Activated T-helper 1 cell treated with anti-CD3 and anti-CD28 coated beads, Interleukin-12 subunit alpha, Interleukin-12 subunit beta, Interleukin-2, Interleukin-4 antibody, amounts not matched to agents 30 ng/mL and 10 ng/mL and 1 ng/mL, durations not matched to agents 14 hours and 24 hours and 36 hours (primary cell): ENCODE measurements around the gene NSMF. TPM values are rescaled to one million over a fixed set of nuclear protein-coding genes. Genes with fewer than 3 reads are reported as not detected.

Experiments used
- DNase-seq: peaks from one replicate; pipeline ENCODE4 v3.0.0; 2021; ENCODE audit warnings: low spot score
- H3K27ac Mint-ChIP-seq: one replicate; pipeline ENCODE4 v1.8.0; 2021; ENCODE audit warnings: mild to moderate bottlenecking, mixed read lengths
- H3K27me3 Mint-ChIP-seq: one replicate; pipeline ENCODE4 v1.8.0; 2022; ENCODE audit warnings: mild to moderate bottlenecking, moderate library complexity, mixed read lengths; ENCODE audit not compliant: insufficient read depth
- H3K36me3 Mint-ChIP-seq: one replicate; pipeline ENCODE4 v1.8.0; 2021; ENCODE audit warnings: low read depth, mixed read lengths
- H3K4me1 Mint-ChIP-seq: one replicate; pipeline ENCODE4 v1.8.0; 2021; ENCODE audit warnings: low read depth, mixed read lengths
- H3K4me3 Mint-ChIP-seq: one replicate; pipeline ENCODE4 v1.8.0; 2021; ENCODE audit warnings: mild to moderate bottlenecking, moderate library complexity, mixed read lengths
- H3K9me3 Mint-ChIP-seq: one replicate; pipeline ENCODE4 v1.8.0; 2021; ENCODE audit warnings: mixed read lengths
- intact Hi-C: fragments of 100-400 bp; cut with micrococcal nuclease; formaldehyde crosslinking; loops from one replicate; pipeline ENCODE4 v1.15.1; 2024
- total RNA-seq: library from RNA; stranded (reverse); gene quantifications from 2 replicates; pipeline ENCODE4 v1.2.3, GENCODE V29; 2022

The NSMF gene
- total RNA-seq, 1 donor from 2014 or later: 58.9 TPM

GRCh38 chr9:137487454-137488326 is 28.6 kb upstream of the NSMF start:
- Mint-ChIP-seq H3K4me3 (no peak overlapping the region), H3K27ac (no peak overlapping the region), H3K27me3 (no peaks in the 10 kb centered on the region), H3K4me1 (no peaks in the 10 kb centered on the region), H3K36me3 (no peaks in the 10 kb centered on the region), H3K9me3 (no peaks in the 10 kb centered on the region)
- DNase-seq: no peak
- intact Hi-C loops: no loop called here

DNA sequence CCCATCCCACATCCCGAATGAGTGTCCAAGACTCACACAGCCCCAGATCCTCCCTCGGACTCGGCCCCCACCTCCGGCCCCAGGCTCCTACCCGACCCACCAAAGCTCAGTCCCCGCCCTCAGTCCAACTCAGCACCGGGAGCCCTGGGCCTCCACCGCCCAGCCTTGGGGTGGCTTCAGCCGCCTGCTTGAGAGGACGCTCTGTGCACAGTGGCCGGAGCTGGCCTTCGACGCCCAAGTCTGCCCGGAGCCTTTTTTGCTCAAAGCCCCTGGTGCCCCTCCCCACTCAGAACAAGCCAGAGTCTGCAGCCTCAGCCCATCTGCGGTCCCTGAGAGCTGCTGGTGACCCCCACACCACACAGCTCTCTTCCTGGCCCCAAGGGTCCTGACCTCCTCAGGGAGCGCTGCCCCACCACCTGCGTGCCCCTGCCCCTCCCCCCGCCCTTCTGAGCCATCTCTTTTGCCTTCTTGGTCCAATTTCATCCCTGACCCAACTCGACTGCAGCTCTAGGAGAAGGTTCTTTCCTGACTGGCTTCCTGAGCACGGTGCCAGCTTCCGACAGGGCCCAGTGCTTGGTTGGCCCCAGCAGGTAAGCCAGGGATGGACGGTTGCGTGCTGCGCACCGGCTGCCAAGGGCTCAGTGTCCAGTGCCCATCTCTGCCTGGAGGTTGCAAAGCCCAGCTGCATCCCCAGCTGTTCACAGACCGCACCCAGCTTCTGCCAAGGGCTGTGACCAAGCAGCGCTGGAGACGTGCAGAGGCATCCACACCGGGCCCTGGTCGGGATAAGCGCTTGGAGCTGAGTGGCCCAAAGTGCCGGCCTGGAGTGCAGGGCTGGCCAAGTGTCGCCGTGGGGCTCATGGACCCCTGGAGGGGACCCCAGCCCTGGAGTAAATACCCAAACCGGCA is 27.7 kb upstream of the NSMF start:
- H3K4me1 Mint-ChIP-seq: peaks cover 6% of the 10 kb centered on the region
- no peaks in the 10 kb centered on the region for H3K27me3 Mint-ChIP-seq
- H3K4me3 Mint-ChIP-seq: no peak overlapping the region
- DNase-seq: no peak
- H3K36me3 Mint-ChIP-seq: no peaks in the 10 kb centered on the region
- no peaks in the 10 kb centered on the region for H3K9me3 Mint-ChIP-seq
- H3K27ac Mint-ChIP-seq: no peak overlapping the region
- intact Hi-C loops: no loop called here

- Mint-ChIP-seq H3K4me3 (no peak overlapping the region), H3K4me1 (peaks cover 12% of the 10 kb centered on the region), H3K27ac (no peak overlapping the region), H3K36me3 (no peaks in the 10 kb centered on the region), H3K9me3 (no peaks in the 10 kb centered on the region), H3K27me3 (no peaks in the 10 kb centered on the region)
- intact Hi-C loops: no loop called here
- no peak for DNase-seq
Observed at GRCh38 chr9:137486141-137486490, 27.0 kb upstream of the NSMF start.

DNA sequence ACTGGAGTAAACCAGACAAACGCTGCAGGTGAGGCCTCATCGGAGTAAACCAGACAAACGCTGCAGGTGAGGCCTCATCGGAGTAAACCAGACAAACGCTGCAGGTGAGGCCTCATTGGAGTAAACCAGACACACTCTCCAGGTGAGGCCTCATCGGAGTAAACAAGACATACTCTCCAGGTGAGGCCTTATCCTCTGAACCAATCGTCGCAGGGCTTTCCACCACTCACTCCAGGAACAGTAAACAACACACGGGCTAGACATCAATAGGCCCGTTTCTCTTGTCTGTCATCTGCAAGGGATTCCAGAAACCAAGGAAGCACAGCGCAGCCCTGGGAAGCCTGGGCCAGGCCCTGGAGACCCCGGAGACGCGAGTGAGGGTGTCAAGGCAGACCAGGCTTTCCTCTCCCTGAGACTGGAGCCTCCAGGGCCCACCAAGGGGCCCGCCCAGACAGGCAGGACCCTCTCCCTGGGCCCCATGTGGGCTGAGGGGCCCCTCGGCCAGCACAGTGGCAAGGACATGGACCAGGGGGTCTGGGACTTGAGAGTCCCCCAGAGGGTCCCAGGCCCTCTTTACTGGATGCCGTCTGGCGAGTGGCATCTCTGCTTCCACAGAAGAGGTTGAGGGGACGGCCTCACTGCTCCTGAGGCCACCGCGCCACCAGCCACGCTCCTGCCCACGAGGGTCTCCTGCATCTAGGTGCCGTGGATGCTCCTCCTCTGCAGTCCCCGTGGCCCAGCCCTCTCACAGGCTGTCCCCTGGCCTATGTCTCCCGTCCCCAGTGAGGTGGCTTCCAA is 26.4 kb upstream of the NSMF start:
- H3K4me3 Mint-ChIP-seq: no peak overlapping the region
- H3K9me3 Mint-ChIP-seq: no peaks in the 10 kb centered on the region
- intact Hi-C loops: no loop called here
- H3K36me3 Mint-ChIP-seq: no peaks in the 10 kb centered on the region
- H3K27ac Mint-ChIP-seq: no peak overlapping the region
- no peaks in the 10 kb centered on the region for H3K27me3 Mint-ChIP-seq
- no peak for DNase-seq
- H3K4me1 Mint-ChIP-seq: peaks cover 12% of the 10 kb centered on the region

- H3K27me3 Mint-ChIP-seq: no peaks in the 10 kb centered on the region
- no peaks in the 10 kb centered on the region for H3K9me3 Mint-ChIP-seq
- no peak overlapping the region for H3K4me3 Mint-ChIP-seq
- intact Hi-C loops: no loop called here
- no peak for DNase-seq
- no peaks in the 10 kb centered on the region for H3K36me3 Mint-ChIP-seq
- H3K27ac Mint-ChIP-seq: no peak overlapping the region
- H3K4me1 Mint-ChIP-seq: peaks cover 12% of the 10 kb centered on the region
Observed at GRCh38 chr9:137484551-137485315, 25.6 kb upstream of the NSMF start.

GRCh38 chr9:137482094-137482781 is 23.1 kb upstream of the NSMF start:
- H3K9me3 Mint-ChIP-seq: no peaks in the 10 kb centered on the region
- no peak overlapping the region for H3K4me3 Mint-ChIP-seq
- H3K27ac Mint-ChIP-seq: no peak overlapping the region
- H3K4me1 Mint-ChIP-seq: peaks cover 12% of the 10 kb centered on the region
- no peaks in the 10 kb centered on the region for H3K27me3 Mint-ChIP-seq
- H3K36me3 Mint-ChIP-seq: no peaks in the 10 kb centered on the region
- intact Hi-C loops: no loop called here
- no peak for DNase-seq

DNA sequence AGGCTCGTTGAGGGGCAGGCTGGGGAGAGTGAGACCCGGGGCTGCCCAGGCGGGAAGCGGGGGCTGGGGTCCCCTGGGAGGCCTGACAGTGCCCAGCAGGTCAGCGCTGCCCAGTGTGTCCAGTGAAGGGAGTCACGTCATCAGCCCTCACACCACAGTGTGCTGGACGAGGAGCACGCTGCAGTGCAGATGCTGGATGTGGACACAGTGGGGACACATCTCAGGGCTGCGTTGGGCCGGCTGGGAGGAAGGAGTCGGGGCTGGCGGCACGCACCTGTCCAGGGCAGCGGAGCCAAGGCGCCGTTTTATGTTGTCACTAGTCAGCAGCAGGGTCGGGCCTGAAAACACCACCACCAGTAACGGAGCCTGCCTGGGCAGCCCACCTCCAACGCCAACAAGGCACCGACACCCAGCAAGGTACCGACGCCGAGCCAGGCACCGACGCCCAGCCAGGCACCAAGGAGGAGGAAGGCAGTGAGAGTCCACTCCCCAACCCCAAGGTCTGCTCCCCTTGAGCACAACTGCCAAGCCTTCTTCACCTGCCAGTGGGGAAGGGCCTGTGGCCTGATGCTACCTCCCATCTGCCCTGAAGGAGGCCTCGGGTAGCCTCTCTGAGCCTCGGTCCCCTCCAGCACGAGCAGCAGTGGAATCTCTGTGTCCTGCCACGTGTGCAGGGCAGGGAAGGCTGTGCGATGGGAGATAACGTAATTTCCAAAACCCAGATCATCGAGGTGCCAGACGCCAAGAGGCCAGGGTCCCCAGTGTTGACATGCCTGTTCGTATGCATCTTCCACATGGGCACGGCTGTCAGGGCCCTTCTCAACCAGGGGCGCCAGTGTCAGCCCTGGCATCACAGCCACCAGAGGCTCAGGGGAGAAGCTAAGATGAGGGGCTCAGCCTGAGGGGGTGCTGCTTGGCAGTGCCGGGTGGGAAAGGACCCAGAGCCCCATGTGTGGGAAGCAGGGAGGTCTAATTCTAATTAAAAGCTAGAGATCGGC is 21.9 kb upstream of the NSMF start:
- Mint-ChIP-seq H3K9me3 (peaks cover 5% of the 10 kb centered on the region), H3K27me3 (no peaks in the 10 kb centered on the region), H3K27ac (no peak overlapping the region), H3K4me3 (no peak overlapping the region), H3K36me3 (no peaks in the 10 kb centered on the region), H3K4me1 (peaks cover 12% of the 10 kb centered on the region)
- intact Hi-C loops: no loop called here
- DNase-seq: no peak

- Mint-ChIP-seq H3K36me3 (peaks cover 4% of the 10 kb centered on the region), H3K27ac (no peak overlapping the region), H3K4me3 (no peak overlapping the region), H3K4me1 (peaks cover 12% of the 10 kb centered on the region), H3K27me3 (no peaks in the 10 kb centered on the region), H3K9me3 (peaks cover 10% of the 10 kb centered on the region)
- DNase-seq: no peak
- intact Hi-C loops: no loop called here
Observed at GRCh38 chr9:137479892-137480685, 21.0 kb upstream of the NSMF start.

- Mint-ChIP-seq H3K4me1 (peaks cover 12% of the 10 kb centered on the region), H3K27me3 (no peaks in the 10 kb centered on the region), H3K4me3 (no peak overlapping the region), H3K27ac (no peak overlapping the region), H3K9me3 (peaks cover 13% of the 10 kb centered on the region), H3K36me3 (peaks cover 6% of the 10 kb centered on the region)
- no peak for DNase-seq
- intact Hi-C loops: no loop called here
Observed at GRCh38 chr9:137478962-137479861, 20.1 kb upstream of the NSMF start.

DNA sequence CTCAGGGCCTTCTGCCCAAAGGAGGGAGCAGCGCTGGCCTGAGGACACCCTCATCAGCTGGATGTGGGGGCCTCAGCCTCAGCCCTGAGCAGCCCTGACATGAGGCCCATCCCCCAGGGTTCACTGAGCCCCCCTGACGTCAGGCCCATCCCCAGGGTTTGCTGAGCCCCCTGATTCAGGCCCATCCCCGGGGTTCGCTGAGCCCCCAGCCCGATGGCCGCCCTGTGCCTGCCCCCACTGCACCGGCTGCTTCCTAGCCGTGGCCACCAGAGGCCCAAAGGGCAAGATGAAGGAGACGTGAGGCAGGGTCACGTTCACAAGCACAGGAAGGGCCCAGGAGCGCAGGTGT is 19.5 kb upstream of the NSMF start:
- H3K9me3 Mint-ChIP-seq: peaks cover 16% of the 10 kb centered on the region

More for the DNA sequence above, 19.5 kb upstream of the NSMF start:
- intact Hi-C loops: no loop called here
- Mint-ChIP-seq H3K4me1 (peaks cover 12% of the 10 kb centered on the region), H3K27ac (no peak overlapping the region), H3K4me3 (no peak overlapping the region), H3K27me3 (no peaks in the 10 kb centered on the region), H3K36me3 (peaks cover 6% of the 10 kb centered on the region)
- no peak for DNase-seq
